GDM1 (cell line): Measurements from ENCODE around the gene NDUFS2.

ENCODE experiments used
- DNase-seq: peaks from one replicate; lab custom pipeline; 2025; lab: John Stamatoyannopoulos, UW

Gene NDUFS2

DNA sequence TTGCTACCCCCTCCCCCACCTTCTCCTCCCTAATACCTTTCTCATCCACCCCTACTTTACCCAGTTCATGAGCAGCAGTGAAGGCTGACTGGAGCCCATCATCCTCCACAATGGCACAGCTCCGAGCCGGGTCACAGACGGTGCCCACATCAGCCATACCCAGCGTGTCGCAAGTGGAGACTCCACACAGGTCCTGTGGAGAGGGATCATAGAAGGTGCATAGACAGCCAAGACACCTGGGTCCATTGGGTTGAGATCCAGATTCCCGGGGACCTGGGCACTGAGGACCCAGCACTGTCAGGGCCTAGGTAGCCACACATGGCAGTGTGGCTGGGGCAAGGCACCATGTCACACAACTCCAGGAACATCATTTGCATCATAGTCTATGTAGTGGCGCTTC, 6.1 kb upstream of the NDUFS2 start:
- no peak for DNase-seq

DNA sequence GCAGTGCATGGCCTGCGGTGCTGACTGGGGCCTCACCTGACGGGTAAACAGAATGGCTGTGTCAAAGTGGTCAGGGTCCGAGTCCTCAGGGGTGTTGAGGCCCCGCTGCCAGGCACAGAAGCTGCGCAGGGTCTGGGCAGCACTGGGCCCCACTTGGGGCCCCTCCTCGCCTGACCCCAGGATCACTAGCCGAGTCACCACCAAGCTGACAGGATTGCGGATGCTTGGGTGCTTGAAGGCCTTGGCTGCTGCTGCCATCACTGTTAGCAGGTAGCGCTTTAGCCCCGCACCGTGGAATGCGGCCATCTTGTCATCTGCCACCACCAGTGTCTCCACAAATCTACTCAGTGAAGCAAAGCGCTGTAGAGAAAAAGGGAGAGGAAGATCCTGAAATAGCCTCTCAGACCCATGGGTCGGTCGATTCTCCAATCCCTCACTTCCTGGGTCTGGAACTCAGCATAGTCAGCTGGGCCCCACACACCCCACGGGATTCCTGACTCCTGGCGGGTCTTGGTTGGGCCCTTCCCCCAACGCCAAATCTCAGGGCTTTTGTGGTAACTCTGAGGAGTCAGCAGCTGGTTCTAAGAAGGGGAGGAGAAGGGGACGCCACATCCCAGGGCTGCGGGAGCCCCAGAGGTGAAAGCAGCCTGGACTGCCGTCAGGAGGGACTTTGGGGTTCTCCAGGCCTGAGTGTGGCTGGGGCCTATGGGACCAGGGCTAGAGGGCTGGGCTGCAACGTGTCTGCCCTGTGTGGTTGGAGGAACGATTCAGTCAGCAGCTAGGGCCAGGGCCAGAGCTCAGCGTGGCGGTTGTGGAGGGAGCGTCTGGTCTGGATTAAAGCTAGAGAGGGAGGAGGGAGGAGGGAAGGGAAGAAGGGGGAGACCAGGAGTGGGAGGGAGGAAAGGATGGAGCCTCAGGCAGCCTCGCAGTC, 5.4 kb upstream of the NDUFS2 start:
- no peak for DNase-seq

DNA sequence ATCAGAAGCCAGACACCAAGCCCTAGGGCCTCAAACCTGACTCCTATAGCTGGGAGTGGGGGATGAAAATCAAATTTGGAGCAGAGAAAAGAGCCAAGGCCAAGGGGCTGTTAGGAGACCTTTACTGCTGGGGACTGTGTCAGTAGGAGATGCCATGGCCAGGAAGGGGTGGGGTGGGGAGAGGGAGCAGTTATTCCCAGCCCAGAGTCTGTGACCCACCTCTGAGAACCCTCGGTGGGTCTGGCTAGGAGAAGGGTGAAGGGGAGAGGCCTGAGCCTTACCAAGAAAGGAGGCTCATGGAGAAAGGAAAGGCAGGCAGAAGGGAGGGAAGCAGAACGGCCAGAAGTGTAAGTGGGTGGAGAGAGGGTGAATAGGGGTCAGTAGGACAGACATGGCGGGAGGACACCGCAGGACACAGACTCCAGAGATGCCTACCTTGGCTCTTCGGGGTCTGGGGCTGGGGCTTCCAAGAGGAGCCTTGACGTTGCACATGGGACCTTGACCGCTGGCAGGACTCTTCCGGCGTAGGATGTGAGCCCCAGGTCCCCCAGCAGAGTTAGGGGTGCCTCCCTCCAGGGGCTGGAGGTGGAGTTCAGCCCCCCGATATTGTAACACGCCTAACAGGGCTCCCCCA, 4.5 kb upstream of the NDUFS2 start:
- no peak for DNase-seq

DNA sequence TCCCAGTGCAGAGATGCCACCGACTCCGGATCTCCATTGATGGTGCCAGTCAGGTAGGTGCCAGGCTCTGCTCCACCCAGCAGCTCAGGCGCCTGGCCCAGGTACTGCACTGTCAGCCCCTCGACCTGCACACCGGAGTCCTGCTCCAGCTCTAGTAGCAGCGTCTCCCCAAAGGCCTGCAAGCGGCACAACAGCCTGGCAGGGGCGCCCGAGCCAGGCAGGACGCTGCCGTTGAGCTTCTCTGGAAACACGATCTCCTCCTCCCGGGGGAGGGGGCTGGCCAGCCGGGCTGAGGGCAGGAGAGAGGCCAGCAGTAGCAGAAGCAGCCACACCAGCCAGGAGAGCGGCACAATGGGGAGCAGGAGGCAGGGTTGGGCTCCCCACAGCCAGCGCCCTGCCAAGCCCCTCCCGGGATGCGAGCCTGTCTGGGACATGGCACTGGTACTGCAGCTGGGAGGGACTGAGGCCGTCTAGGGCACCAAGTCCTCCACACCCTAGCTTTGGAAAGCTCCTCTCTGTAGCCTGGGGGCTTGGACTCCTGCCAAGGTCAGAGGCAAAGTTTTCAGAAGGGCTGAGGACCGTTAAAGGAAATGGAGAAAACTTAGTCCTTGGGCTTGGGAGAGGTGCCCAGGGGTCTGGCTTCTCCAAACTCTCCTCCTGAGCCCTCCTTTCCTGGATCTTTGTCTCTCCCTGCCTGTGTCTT, 3.8 kb upstream of the NDUFS2 start:
- DNase-seq, result no peak

DNA sequence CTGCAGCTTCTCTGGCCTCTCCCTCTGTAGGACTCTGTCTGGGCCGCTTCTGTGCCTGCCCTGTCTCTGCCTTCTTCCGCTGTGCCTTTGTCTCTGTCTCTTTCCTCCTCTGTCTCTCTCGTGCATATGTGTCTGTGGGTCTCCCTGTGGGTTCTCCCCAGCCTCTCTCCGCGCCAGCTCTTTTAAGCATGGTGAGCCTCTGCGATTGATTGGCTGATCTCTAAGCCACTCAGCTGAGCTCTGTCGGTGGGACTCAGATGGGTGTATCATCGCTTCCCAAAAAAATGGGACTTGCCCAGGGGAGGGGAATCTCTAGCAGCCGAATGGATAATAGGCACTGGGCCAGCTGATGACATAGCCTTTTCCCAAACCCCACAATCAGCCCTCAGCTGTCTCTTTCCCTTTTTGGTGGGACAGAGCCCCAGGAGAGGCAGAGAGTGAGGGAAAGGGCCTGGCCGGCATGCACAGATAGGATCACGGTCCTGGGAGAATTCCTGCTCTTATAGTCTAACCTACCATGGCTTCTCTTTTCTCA, 3.2 kb upstream of the NDUFS2 start, which contains the start of gene ADAMTS4:
ADAMTS4 (minus strand) TSS at position 158 of the 535 bp plus-strand sequence. CDS start 427 bp downstream, outside the sequence.
- no peak for DNase-seq

DNA sequence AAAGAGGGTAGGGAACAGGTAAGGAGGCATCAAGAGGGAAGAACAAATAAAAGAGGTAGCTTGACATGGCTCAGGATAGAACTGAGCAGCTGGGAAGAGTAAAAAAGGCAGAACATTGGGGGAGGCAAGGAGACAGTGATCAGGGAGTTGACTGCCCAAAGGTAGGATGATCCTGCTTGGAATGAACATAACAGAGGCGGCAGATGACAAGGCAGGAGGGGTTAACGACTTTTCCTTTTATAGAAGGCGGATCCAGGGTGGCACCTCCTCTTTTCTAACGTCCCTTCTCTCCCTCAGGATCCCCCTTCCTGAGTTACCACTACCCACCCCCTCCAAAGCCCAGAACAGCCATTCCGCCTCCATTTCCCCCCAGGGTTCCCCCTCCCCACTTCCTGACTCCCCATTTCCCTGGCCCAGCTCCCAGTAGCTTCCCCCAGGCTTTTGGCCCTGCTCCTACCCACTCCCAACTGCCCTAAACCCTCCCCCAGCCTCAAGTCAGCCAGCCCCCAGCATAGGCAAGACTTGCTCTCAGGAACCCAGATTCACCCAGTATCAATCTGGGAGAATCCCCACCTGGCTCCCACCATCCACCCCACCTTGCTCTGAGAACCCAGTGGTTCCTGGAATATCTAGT, 2.5 kb upstream of the NDUFS2 start:
- no peak for DNase-seq

DNA sequence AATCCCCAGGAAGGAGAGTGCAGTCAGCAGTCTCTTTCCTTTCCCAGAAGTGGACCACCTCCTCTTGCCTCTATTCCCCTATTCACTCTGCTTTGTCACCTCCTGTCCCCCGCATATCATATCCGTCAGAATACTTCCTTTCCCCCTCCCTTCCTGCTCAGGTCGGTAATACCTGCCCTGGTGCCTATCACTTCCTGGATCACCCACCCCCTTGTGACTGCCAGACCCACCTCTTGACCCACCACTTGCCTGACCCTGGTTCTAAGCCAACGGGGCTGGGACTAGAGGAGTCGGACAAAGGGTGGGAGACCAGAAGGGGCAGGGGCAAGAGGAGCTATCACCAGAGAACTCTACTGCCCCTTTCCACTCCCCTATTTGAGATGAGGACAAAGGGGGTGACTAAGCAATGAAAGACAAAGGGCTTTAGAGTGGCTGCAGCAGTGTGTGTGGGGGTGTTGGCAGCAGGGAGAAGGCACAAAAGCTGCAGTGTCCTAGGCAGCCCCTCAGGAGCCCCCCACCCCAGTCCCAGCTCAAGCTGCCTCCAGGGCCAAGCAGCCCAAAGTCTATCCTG, 1.7 kb upstream of the NDUFS2 start:
- no peak for DNase-seq

DNA sequence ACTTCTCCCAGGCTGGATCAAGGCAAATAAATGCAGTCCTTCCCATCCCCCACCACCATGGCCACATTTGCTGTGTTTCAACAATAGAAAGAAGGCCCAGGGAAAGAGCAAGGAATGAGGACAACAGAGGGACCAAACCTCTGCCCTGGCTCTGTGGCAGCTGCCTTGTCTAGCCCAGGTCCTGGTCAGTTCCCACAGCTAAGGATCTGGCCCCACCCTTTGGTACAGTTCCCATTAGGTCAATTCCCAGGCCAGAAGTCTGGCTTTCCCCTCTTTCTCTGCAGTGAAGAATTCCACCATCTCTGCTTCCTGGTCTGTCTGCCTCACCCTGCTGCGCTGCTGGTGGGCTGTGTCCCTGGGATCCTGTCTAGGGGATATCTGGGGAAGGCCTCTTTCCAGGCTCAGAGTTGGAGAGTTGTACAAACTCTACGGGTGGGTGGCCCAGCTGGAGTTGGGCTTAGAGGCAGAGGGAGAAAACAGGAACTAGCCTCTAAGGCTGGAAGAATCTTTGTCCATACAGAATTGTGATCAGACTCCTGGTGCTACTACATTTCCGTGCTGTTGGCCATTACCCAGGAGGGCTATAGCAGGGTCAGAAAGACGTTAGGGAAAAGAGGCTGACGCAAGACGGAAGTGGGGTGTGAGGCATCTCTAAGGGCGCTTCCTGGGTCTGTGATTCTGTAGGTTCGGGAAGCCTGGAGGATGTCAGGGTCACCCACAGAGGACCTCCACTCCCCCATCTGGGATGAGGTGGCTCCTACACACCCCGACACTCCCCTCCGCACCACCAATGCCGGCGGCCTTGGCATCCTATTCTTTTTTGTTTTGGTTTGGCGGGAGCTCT, 953 bp upstream of the NDUFS2 start:
- no peak for DNase-seq

DNA sequence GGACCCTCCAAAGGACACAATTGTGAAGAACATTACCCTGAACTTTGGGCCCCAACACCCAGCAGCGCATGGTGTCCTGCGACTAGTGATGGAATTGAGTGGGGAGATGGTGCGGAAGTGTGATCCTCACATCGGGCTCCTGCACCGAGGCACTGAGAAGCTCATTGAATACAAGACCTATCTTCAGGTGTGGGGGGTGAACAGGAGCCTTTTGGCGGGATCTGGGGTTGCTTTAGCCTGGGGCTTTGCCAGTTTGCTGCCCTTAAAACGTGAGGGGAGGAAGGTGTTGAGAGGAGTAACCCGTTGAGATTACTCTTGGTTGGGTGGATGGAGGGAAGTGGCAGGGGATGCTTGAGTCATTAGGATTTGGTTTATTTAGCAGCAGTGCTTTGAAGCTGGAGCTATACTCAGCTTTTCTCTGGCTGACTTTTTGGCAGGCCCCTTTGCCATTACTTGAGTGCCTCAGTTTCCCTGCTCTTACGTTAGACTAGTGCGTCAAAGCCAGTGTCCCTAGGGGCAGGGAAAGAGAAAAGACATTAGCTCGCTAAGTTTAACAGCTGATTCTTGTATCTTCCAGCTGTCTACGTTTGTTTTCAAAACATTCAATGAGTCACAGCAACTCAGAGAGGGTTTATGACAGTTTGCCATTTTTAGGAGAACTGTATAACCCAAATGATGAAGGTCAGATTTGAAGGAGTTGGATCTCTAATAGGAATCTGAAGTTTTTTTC, 4.4 kb downstream of the NDUFS2 start:
- DNase-seq, result no peak

DNA sequence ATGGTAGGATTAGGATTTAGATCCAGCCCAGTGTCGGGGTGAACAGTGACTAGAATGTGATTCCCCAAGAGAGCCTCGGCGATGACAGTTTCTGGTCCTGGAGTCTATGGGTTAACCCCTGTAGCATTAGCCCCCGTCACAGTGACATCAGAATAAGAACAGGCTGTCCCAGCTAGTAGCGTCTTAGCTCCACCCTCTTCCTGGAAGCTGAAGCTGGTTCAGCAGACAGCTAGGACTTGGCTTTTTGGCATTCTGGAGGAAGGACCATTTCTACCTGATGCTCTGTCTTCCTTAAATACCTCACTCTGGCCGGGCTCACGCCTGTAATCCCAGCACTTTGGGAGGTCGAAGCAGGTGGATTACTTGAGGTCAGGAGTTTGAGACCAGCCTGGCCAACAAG, 5.0 kb downstream of the NDUFS2 start:
- DNase-seq, result no peak

DNA sequence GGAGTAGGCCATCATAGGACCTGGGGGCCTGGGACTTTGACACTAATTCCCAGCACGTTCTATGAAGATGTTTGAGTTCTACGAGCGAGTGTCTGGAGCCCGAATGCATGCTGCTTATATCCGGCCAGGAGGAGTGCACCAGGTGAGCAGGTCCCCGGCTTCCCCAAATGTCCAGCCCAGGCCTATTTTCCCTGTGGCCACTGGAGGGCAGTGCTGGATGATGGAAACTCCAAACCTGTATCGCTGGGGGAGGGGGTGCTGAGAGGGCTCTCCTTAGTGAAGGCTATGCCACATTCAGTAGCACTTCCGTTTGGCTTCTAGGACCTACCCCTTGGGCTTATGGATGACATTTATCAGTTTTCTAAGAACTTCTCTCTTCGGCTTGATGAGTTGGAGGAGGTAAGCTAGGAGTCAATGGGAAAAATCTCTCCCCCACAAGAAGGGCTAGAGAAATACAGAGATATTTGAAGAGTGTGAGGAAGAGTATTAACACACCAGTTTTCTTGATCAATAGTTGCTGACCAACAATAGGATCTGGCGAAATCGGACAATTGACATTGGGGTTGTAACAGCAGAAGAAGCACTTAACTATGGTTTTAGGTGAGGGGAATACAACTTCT, 7.7 kb downstream of the NDUFS2 start:
- peak; percentile 62 for DNase-seq

DNA sequence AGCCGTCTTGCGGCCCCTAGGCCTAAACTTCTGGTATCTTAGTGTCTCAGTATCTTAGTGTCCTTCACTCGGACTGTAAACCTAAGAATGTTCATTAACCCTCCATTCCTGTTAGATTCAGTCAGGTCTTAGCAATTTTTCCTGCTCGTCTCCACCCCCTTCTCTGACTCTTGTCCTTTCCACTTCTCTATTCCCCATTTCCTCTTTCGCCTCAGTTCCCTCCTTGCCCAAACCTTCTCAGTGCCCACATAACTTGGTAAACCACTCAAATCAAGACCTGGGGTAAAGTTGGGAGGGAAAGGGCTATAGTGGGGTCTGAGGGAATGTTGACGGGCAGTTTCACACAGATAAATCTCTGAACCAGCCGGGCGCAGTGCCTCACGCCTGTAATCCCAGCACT, 12.2 kb downstream of the NDUFS2 start:
- no peak for DNase-seq

DNA sequence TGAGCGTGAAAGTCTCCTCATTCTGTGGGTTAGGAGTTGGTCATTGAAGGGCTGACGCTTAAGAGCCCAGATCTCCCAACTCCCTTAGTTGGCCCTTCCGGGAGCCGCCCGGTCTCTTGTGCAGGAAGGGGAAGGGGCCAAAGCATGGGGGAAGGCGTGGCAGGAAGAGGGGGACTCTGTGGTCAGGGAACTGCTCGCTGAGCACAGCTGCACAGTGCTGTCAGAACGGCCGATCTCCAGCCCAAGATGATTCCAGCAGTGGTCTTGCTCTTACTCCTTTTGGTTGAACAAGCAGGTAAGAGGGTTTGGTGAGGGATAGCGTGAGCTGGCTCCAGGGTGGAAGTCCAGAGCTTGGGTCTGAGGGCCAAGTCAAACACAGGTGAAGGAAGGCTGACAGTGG, 12.9 kb downstream of the NDUFS2 start, which contains the start of gene FCER1G:
FCER1G (plus strand) TSS at position 220 of the 400 bp plus-strand sequence; CDS start at position 247, 27 bp downstream.
- peak; percentile 50 for DNase-seq

DNA sequence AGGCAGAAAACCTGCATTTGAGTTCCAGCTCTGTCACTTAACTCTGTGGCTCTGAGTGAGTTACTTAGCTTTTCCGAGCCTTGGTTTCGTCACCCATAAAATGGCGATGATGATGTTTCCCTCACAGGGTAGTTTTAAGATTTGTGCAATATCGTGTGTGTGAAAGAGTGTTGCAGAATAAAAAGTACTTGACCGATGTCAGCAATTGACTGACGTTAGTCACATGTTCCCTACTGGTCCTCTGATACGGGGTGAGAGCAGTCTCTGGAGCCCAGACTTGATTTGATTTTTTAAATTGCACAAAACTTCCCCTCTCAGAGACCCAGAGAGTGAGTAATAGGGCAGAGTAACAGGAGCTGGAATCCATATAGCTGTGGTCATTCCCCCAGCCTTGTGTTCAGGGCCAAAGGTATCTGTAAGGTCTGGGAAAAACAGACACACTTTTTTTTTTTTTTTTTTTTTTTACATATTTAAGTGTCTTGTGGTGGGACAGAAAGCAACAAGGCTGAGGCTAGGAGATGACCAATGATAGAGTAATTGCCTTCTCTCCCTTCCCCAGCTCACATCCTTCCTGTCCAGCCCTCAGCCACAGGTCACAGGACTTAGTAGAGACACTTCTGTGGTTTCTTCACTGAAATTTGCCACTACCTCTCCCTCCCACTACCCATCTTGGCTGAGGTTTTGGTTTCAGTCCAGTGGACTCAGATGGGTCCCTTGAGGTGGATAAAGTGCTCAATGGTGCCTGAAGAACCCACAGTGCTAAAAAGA, 15.0 kb downstream of the NDUFS2 start:
- DNase-seq, result no peak

DNA sequence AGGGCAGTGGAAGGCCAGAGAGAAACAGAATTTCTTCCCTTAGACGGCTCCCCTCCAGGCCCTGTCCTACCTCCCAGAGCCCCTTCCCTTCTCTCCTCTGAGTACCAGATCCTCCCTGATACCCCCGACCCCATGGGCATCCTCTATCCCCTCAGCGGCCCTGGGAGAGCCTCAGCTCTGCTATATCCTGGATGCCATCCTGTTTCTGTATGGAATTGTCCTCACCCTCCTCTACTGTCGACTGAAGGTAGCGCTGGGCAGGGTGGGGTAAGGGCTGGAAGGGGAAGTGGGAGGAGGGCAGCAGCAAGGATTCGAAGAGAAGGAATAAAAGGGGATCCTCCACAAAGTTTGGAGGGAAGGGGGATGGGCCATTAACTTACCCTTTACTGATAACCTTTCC, 15.7 kb downstream of the NDUFS2 start:
- no peak for DNase-seq

DNA sequence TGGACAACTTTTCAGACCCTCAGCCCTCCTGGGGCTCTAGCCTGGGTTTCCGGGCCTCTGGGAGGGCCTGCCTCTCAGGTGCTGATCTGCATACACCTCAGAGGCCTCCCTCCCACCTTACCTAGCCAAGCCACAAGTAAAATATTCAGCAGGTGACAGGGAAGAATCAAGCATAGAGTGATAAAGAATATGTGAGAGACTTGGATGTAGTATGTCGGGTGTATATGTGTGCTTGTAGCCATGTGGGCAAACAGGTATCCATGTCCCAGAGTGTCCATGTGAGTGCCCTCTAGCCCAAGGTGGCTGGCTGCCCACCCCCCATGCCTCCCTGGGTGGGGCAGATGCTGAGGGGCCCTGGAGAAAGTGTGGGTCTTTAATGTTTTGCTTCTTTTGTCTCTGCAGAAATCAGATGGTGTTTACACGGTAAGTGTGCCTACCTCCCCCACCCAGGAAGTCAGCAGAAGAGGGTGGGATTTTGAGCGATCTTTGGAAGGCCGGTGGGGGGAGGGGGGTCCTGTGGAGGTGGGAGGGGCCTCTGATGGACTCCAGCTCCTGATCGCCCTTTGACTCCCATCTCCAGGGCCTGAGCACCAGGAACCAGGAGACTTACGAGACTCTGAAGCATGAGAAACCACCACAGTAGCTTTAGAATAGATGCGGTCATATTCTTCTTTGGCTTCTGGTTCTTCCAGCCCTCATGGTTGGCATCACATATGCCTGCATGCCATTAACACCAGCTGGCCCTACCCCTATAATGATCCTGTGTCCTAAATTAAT, 16.3 kb downstream of the NDUFS2 start:
- DNase-seq, result no peak

DNA sequence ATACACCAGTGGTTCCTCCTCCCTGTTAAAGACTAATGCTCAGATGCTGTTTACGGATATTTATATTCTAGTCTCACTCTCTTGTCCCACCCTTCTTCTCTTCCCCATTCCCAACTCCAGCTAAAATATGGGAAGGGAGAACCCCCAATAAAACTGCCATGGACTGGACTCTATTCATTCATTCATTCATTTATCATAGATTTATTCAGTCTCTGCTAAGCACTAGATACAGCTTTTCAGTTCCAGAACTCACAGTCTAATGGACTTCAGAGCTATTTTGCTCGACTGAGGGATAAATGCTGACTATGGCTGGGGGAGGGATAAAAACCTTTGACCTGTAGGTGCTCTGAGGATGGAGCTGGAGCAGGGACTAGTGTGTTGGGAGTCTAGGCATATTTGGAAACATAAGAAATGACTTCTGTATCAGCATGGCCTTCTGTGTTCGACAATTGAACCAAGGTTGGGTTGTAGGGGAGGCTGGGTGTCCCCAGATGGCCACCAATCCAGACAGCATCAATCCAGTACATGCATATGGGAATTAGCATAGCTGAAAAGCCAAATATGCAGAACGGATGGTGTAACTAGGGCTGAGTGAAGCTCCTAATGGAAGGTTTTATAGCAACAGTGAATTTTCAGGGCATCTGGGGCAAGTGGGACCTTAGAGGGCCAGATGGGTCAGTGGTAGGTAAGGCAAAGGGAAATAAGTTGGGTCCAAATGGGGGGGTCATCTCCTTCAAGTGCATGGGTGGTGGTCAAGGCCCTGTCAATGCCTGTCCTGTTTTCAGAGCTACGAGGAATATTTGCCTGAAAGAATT, 17.1 kb downstream of the NDUFS2 start:
- no peak for DNase-seq
